H9 (cell line): ENCODE results near the gene AGXT. TPM values are rescaled to one million over a fixed set of nuclear protein-coding genes. Genes with fewer than 3 reads are reported as not detected.

ENCODE experiments used
- DNase-seq: peaks from one replicate; pipeline ENCODE4 v3.0.0-alpha.2; 2017
- H2AFZ ChIP-seq: one replicate; pipeline ENCODE4 v1.6.1; 2013; ENCODE audit warnings: mild to moderate bottlenecking, low read length, control low read depth, moderate library complexity
- H2AK5ac ChIP-seq: 2 replicates; pipeline ENCODE4 v1.6.1; 2013; ENCODE audit warnings: low read length, control low read depth, mixed read lengths; ENCODE audit not compliant: insufficient read length
- H2BK120ac ChIP-seq: one replicate; pipeline ENCODE4 v1.6.1; 2013; ENCODE audit warnings: low read depth, mild to moderate bottlenecking, low read length, control low read depth, inconsistent platforms; ENCODE audit not compliant: poor library complexity, severe bottlenecking
- H2BK12ac ChIP-seq: 2 replicates; pipeline ENCODE4 v1.6.1; 2013; ENCODE audit warnings: low read length, control low read depth, mixed read lengths, low read depth; ENCODE audit not compliant: insufficient read length
- H2BK15ac ChIP-seq: 2 replicates; pipeline ENCODE4 v1.6.1; 2013; ENCODE audit warnings: low read depth, low read length, control low read depth
- H2BK20ac ChIP-seq: one replicate; pipeline ENCODE4 v1.6.1; 2013; ENCODE audit warnings: low read depth, mild to moderate bottlenecking, low read length, control low read depth, inconsistent platforms; ENCODE audit not compliant: poor library complexity, severe bottlenecking
- H2BK5ac ChIP-seq: 2 replicates; pipeline ENCODE4 v1.6.1; 2013; ENCODE audit warnings: low read length, control low read depth, mixed read lengths; ENCODE audit not compliant: insufficient read length
- H3K14ac ChIP-seq: 2 replicates; pipeline ENCODE4 v1.6.1; 2013; ENCODE audit warnings: low read length, control low read depth; ENCODE audit not compliant: insufficient read depth
- H3K18ac ChIP-seq: 2 replicates; pipeline ENCODE4 v1.6.1; 2013; ENCODE audit warnings: low read depth, mild to moderate bottlenecking, mixed read lengths, low read length, control low read depth; ENCODE audit not compliant: insufficient read length
- H3K23ac ChIP-seq: 2 replicates; pipeline ENCODE4 v1.6.1; 2013; ENCODE audit warnings: low read length, control low read depth, mixed read lengths, low read depth; ENCODE audit not compliant: insufficient read length
- H3K23me2 ChIP-seq: 2 replicates; pipeline ENCODE4 v1.6.1; 2013; ENCODE audit warnings: low read depth, mild to moderate bottlenecking, mixed read lengths, low read length, control low read depth; ENCODE audit not compliant: insufficient read length, poor library complexity, severe bottlenecking
- H3K27ac ChIP-seq: 2 replicates; pipeline ENCODE4 v1.5.1; 2013; ENCODE audit warnings: low read length, control low read depth, mixed read lengths, low read depth; ENCODE audit not compliant: insufficient read length
- H3K27me3 ChIP-seq: 2 replicates; pipeline ENCODE4 v1.6.1; 2013; ENCODE audit warnings: low read length, control low read depth, inconsistent platforms; ENCODE audit not compliant: insufficient read depth
- H3K4ac ChIP-seq: 2 replicates; pipeline ENCODE4 v1.6.1; 2013; ENCODE audit warnings: low read depth, mild to moderate bottlenecking, control low read depth, inconsistent platforms, low read length, moderate library complexity
- H3K4me1 ChIP-seq: 2 replicates; pipeline ENCODE4 v1.6.1; 2013; ENCODE audit warnings: low read length, control low read depth, inconsistent platforms; ENCODE audit not compliant: insufficient read depth
- H3K4me2 ChIP-seq: 2 replicates; pipeline ENCODE4 v1.6.1; 2013; ENCODE audit warnings: low read length, control low read depth, mixed read lengths; ENCODE audit not compliant: insufficient read length, insufficient read depth
- H3K56ac ChIP-seq: 2 replicates; pipeline ENCODE4 v1.6.1; 2013; ENCODE audit warnings: low read depth, mild to moderate bottlenecking, mixed read lengths, low read length, control low read depth; ENCODE audit not compliant: insufficient read length
- H3K79me1 ChIP-seq: 2 replicates; pipeline ENCODE4 v1.6.1; 2013; ENCODE audit warnings: low read depth, mild to moderate bottlenecking, moderate library complexity, low read length, control low read depth, inconsistent platforms; ENCODE audit not compliant: insufficient read depth, poor library complexity, severe bottlenecking
- H3K79me2 ChIP-seq: 2 replicates; pipeline ENCODE4 v1.6.1; 2013; ENCODE audit warnings: low read length, control low read depth, inconsistent platforms; ENCODE audit not compliant: insufficient read depth
- H3K9ac ChIP-seq: 2 replicates; pipeline ENCODE4 v1.6.1; 2013; ENCODE audit warnings: low read length, control low read depth, mixed read lengths; ENCODE audit not compliant: insufficient read length; ENCODE audit errors: extremely low read depth
- H3K9me3 ChIP-seq: one replicate; pipeline ENCODE4 v1.6.1; 2013; ENCODE audit warnings: low read depth, low read length, inconsistent platforms; ENCODE audit not compliant: control insufficient read depth
- H3T11ph ChIP-seq: one replicate; pipeline ENCODE4 v1.6.1; 2013; ENCODE audit warnings: mild to moderate bottlenecking, low read length, control low read depth, inconsistent platforms
- H4K20me1 ChIP-seq: one replicate; pipeline ENCODE4 v1.6.1; 2013; ENCODE audit not compliant: control insufficient read depth, insufficient read length, insufficient read depth
- H4K5ac ChIP-seq: 2 replicates; pipeline ENCODE4 v1.6.1; 2013; ENCODE audit warnings: low read depth, mild to moderate bottlenecking, mixed read lengths, low read length, control low read depth; ENCODE audit not compliant: insufficient read length
- H4K8ac ChIP-seq: replicated peaks from 2 replicates; pipeline ENCODE4 v1.6.1; 2013; ENCODE audit warnings: low read length, control low read depth, mixed read lengths, low read depth; ENCODE audit not compliant: insufficient read length
- H4K91ac ChIP-seq: 2 replicates; pipeline ENCODE4 v1.6.1; 2013; ENCODE audit warnings: low read depth, mild to moderate bottlenecking, moderate library complexity, mixed read lengths, low read length, control low read depth; ENCODE audit not compliant: insufficient read length
- H3K27ac Mint-ChIP-seq, 3 experiments: 2 replicates in 2 of 3; 3 replicates in 1 of 3; pipeline ENCODE4 v1.8.0; 2020 to 2021; ENCODE audit warnings: mixed read lengths in 3 of 3, mild to moderate bottlenecking in 1 of 3, moderate library complexity in 1 of 3
- H3K27me3 Mint-ChIP-seq: 2 replicates; pipeline ENCODE4 v1.8.0; 2021; ENCODE audit warnings: low read depth, mild to moderate bottlenecking, moderate library complexity, mixed read lengths
- H3K36me3 Mint-ChIP-seq, 3 experiments: 2 replicates in 2 of 3; 3 replicates in 1 of 3; pipeline ENCODE4 v1.8.0; 2020 to 2021; ENCODE audit warnings: low read depth in 3 of 3, mixed read lengths in 3 of 3; ENCODE audit not compliant: insufficient read depth in 1 of 3
- H3K4me1 Mint-ChIP-seq, 2 experiments: 2 replicates each; pipeline ENCODE4 v1.8.0; 2020; ENCODE audit warnings: mixed read lengths in 2 of 2
- H3K4me3 Mint-ChIP-seq, 2 experiments: 2 replicates in 1 of 2; 3 replicates in 1 of 2; pipeline ENCODE4 v1.8.0; 2020 to 2021; ENCODE audit warnings: mild to moderate bottlenecking in 2 of 2, mixed read lengths in 2 of 2, moderate library complexity in 1 of 2
- H3K9me3 Mint-ChIP-seq, 2 experiments: 2 replicates in 1 of 2; 3 replicates in 1 of 2; pipeline ENCODE4 v1.8.0; 2020; ENCODE audit warnings: mild to moderate bottlenecking in 2 of 2, mixed read lengths in 2 of 2, moderate library complexity in 1 of 2
- WGBS: extraction: QIAGEN DNeasy Blood & Tissue Kit; methylation state at CpG from one replicate; pipeline ENCODE4 v1.1.7; 2013; ENCODE audit warnings: missing lambda C conversion rate, low lambda C conversion rate, mixed read lengths; ENCODE audit not compliant: insufficient read length; ENCODE audit errors: extremely low coverage; 5-methylcytosine and 5-hydroxymethylcytosine counted together
- total RNA-seq: library from RNA; stranded (reverse); gene quantifications from 2 replicates; pipeline ENCODE4 v1.2.1, GENCODE V29; 2021
- TF ChIP-seq, protein P1 (sequence below): fragments of 200-600 bp; sonication (generic); conservative IDR thresholded peaks from 3 replicates; pipeline ENCODE4 v1.8.0; 2021; ENCODE audit warnings: antibody characterized with exemption, mild to moderate bottlenecking

AGXT gene
- total RNA-seq, 1 experiment from 2014 or later, result not detected

DNA sequence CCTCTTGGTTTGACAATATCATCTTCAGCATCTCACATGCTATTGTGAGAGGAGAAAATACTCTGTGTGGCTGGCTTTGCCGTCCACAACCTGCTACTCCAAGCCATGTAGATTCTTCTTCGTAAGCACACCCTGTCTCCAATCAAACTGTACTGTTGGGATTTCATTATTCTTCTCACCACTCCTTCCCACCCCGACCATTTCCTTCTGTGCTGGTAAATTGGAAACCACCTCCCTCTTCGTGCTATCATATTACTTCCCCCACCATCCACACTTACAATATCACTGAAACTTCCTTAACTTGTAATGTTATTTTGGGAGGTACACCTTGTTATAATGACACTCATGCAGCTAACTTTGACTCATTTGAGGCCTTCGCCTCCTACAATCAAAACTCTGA is 3.2 kb upstream of the AGXT start:
- H3K18ac ChIP-seq, result no peak overlapping the region
- H3T11ph ChIP-seq, result no peak overlapping the region
- no peak overlapping the region for H3K27ac ChIP-seq
- no peak overlapping the region for H2BK20ac ChIP-seq
- H3K4me1 ChIP-seq, result no peaks in the 10 kb centered on the region
- H3K56ac ChIP-seq, result no peak overlapping the region
- TF ChIP-seq, protein P1, sequence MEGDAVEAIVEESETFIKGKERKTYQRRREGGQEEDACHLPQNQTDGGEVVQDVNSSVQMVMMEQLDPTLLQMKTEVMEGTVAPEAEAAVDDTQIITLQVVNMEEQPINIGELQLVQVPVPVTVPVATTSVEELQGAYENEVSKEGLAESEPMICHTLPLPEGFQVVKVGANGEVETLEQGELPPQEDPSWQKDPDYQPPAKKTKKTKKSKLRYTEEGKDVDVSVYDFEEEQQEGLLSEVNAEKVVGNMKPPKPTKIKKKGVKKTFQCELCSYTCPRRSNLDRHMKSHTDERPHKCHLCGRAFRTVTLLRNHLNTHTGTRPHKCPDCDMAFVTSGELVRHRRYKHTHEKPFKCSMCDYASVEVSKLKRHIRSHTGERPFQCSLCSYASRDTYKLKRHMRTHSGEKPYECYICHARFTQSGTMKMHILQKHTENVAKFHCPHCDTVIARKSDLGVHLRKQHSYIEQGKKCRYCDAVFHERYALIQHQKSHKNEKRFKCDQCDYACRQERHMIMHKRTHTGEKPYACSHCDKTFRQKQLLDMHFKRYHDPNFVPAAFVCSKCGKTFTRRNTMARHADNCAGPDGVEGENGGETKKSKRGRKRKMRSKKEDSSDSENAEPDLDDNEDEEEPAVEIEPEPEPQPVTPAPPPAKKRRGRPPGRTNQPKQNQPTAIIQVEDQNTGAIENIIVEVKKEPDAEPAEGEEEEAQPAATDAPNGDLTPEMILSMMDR, result no peak
- 100% methylated on average over 1 of the region's 5 CpGs for WGBS
- no peak overlapping the region for H4K8ac ChIP-seq
- H2AFZ ChIP-seq, result no peak overlapping the region
- Mint-ChIP-seq H3K4me3 (no peak overlapping the region), H3K4me1 (no peaks in the 10 kb centered on the region; a peak in 1 of 4 replicates), H3K9me3 (no peaks in the 10 kb centered on the region), H3K27ac (no peak overlapping the region), H3K36me3 (no peaks in the 10 kb centered on the region), H3K27me3 (peaks cover 2% of the 10 kb centered on the region)
- H2AK5ac ChIP-seq, result no peak overlapping the region
- no peak overlapping the region for H4K5ac ChIP-seq
- no peak overlapping the region for H3K9ac ChIP-seq
- no peaks in the 10 kb centered on the region for H3K27me3 ChIP-seq
- H3K23me2 ChIP-seq, result no peaks in the 10 kb centered on the region
- H2BK12ac ChIP-seq, result no peak overlapping the region
- H3K4me2 ChIP-seq, result no peak overlapping the region
- no peaks in the 10 kb centered on the region for H3K9me3 ChIP-seq
- DNase-seq, result no peak
- no peaks in the 10 kb centered on the region for H4K20me1 ChIP-seq
- H3K79me1 ChIP-seq, result no peaks in the 10 kb centered on the region
- no peak overlapping the region for H2BK120ac ChIP-seq
- H2BK15ac ChIP-seq, result no peak overlapping the region
- H4K91ac ChIP-seq, result no peak overlapping the region
- no peaks in the 10 kb centered on the region for H3K79me2 ChIP-seq
- H2BK5ac ChIP-seq, result no peak overlapping the region
- H3K14ac ChIP-seq, result no peak overlapping the region
- no peak overlapping the region for H3K4ac ChIP-seq
- H3K23ac ChIP-seq, result no peak overlapping the region
